ENCODE measurements around the gene SEMA4A.

SEMA4A gene

GRCh38 chr1:156194300-156194652, 40.9 kb downstream of the SEMA4A start:
- H3K27me3 ChIP-seq (ENCODE audit: control insufficient read depth, insufficient read depth, low read length) = no peaks in the 10 kb centered on the region
- peak overlapping the region; percentile 84 for H3K4me3 ChIP-seq (ENCODE audit: low read length)
- H3K27ac ChIP-seq (ENCODE audit: low read length) = no peak overlapping the region
- H3K9ac ChIP-seq (ENCODE audit: low read length) = peak overlapping the region; percentile 53
- H3K36me3 ChIP-seq (ENCODE audit: control insufficient read depth, low read depth, low read length) = no peaks in the 10 kb centered on the region
- peaks cover 4% of the 10 kb centered on the region for H3K4me1 ChIP-seq (ENCODE audit: control insufficient read depth, low read depth, low read length)
- H3K9me3 ChIP-seq (ENCODE audit: control insufficient read depth, low read depth, low read length) = no peaks in the 10 kb centered on the region

GRCh38 chr1:156195853-156196252, 42.5 kb downstream of the SEMA4A start:
- Histone ChIP-seq H3K27ac (ENCODE audit: low read length) (no peak overlapping the region), H3K36me3 (ENCODE audit: control insufficient read depth, low read depth, low read length) (peaks cover 9% of the 10 kb centered on the region), H3K4me3 (ENCODE audit: low read length) (no peak overlapping the region)

GRCh38 chr1:156196445-156196844, 43.1 kb downstream of the SEMA4A start:
- Histone ChIP-seq H3K4me3 (ENCODE audit: low read length) (no peak overlapping the region), H3K36me3 (ENCODE audit: control insufficient read depth, low read depth, low read length) (peaks cover 9% of the 10 kb centered on the region), H3K4me1 (ENCODE audit: control insufficient read depth, low read depth, low read length) (peaks cover 4% of the 10 kb centered on the region), H3K9ac (ENCODE audit: low read length) (no peak overlapping the region), H3K9me3 (ENCODE audit: control insufficient read depth, low read depth, low read length) (no peaks in the 10 kb centered on the region), H3K27ac (ENCODE audit: low read length) (no peak overlapping the region), H3K27me3 (ENCODE audit: control insufficient read depth, insufficient read depth, low read length) (no peaks in the 10 kb centered on the region)

More at GRCh38 chr1:156195853-156196252, 42.5 kb downstream of the SEMA4A start:
- H3K27me3 ChIP-seq (ENCODE audit: control insufficient read depth, insufficient read depth, low read length) = no peaks in the 10 kb centered on the region
- no peaks in the 10 kb centered on the region for H3K9me3 ChIP-seq (ENCODE audit: control insufficient read depth, low read depth, low read length)
- H3K4me1 ChIP-seq (ENCODE audit: control insufficient read depth, low read depth, low read length) = peaks cover 4% of the 10 kb centered on the region
- no peak overlapping the region for H3K9ac ChIP-seq (ENCODE audit: low read length)

GRCh38 chr1:156198831-156199349, 45.5 kb downstream of the SEMA4A start:
- Histone ChIP-seq H3K36me3 (ENCODE audit: control insufficient read depth, low read depth, low read length) (peaks cover 19% of the 10 kb centered on the region), H3K27me3 (ENCODE audit: control insufficient read depth, insufficient read depth, low read length) (no peaks in the 10 kb centered on the region), H3K9ac (ENCODE audit: low read length) (no peak overlapping the region), H3K27ac (ENCODE audit: low read length) (no peak overlapping the region), H3K4me3 (ENCODE audit: low read length) (no peak overlapping the region), H3K9me3 (ENCODE audit: control insufficient read depth, low read depth, low read length) (no peaks in the 10 kb centered on the region), H3K4me1 (ENCODE audit: control insufficient read depth, low read depth, low read length) (no peaks in the 10 kb centered on the region)

- Histone ChIP-seq H3K36me3 (ENCODE audit: control insufficient read depth, low read depth, low read length) (peaks cover 19% of the 10 kb centered on the region), H3K9me3 (ENCODE audit: control insufficient read depth, low read depth, low read length) (no peaks in the 10 kb centered on the region), H3K4me3 (ENCODE audit: low read length) (no peak overlapping the region), H3K4me1 (ENCODE audit: control insufficient read depth, low read depth, low read length) (no peaks in the 10 kb centered on the region), H3K9ac (ENCODE audit: low read length) (no peak overlapping the region), H3K27me3 (ENCODE audit: control insufficient read depth, insufficient read depth, low read length) (no peaks in the 10 kb centered on the region), H3K27ac (ENCODE audit: low read length) (no peak overlapping the region)
Observed at GRCh38 chr1:156200044-156200443, 46.7 kb downstream of the SEMA4A start.

GRCh38 chr1:156203331-156203730, 49.9 kb downstream of the SEMA4A start:
- no peaks in the 10 kb centered on the region for H3K27me3 ChIP-seq (ENCODE audit: control insufficient read depth, insufficient read depth, low read length)
- H3K36me3 ChIP-seq (ENCODE audit: control insufficient read depth, low read depth, low read length) = peaks cover 19% of the 10 kb centered on the region
- no peak overlapping the region for H3K9ac ChIP-seq (ENCODE audit: low read length)
- H3K4me3 ChIP-seq (ENCODE audit: low read length) = no peak overlapping the region
- H3K4me1 ChIP-seq (ENCODE audit: control insufficient read depth, low read depth, low read length) = no peaks in the 10 kb centered on the region
- H3K9me3 ChIP-seq (ENCODE audit: control insufficient read depth, low read depth, low read length) = no peaks in the 10 kb centered on the region
- H3K27ac ChIP-seq (ENCODE audit: low read length) = no peak overlapping the region

GRCh38 chr1:156204686-156205085, 51.3 kb downstream of the SEMA4A start:
- Histone ChIP-seq H3K27ac (ENCODE audit: low read length) (no peak overlapping the region), H3K27me3 (ENCODE audit: control insufficient read depth, insufficient read depth, low read length) (no peaks in the 10 kb centered on the region), H3K36me3 (ENCODE audit: control insufficient read depth, low read depth, low read length) (peaks cover 23% of the 10 kb centered on the region), H3K4me3 (ENCODE audit: low read length) (no peak overlapping the region), H3K9me3 (ENCODE audit: control insufficient read depth, low read depth, low read length) (no peaks in the 10 kb centered on the region), H3K9ac (ENCODE audit: low read length) (no peak overlapping the region), H3K4me1 (ENCODE audit: control insufficient read depth, low read depth, low read length) (no peaks in the 10 kb centered on the region)

- H3K36me3 ChIP-seq (ENCODE audit: control insufficient read depth, low read depth, low read length) = peaks cover 19% of the 10 kb centered on the region
- H3K27me3 ChIP-seq (ENCODE audit: control insufficient read depth, insufficient read depth, low read length) = no peaks in the 10 kb centered on the region
Observed at GRCh38 chr1:156211243-156211642, 57.9 kb downstream of the SEMA4A start.

GRCh38 chr1:156212130-156212529, 58.7 kb downstream of the SEMA4A start:
- peaks cover 19% of the 10 kb centered on the region for H3K36me3 ChIP-seq (ENCODE audit: control insufficient read depth, low read depth, low read length)
- no peaks in the 10 kb centered on the region for H3K9me3 ChIP-seq (ENCODE audit: control insufficient read depth, low read depth, low read length)
- peak overlapping the region; percentile 97 for H3K27ac ChIP-seq (ENCODE audit: low read length)
- H3K4me1 ChIP-seq (ENCODE audit: control insufficient read depth, low read depth, low read length) = peaks cover 7% of the 10 kb centered on the region
- no peaks in the 10 kb centered on the region for H3K27me3 ChIP-seq (ENCODE audit: control insufficient read depth, insufficient read depth, low read length)
- peak overlapping the region; percentile 85 for H3K4me3 ChIP-seq (ENCODE audit: low read length)
- peak overlapping the region; percentile 97 for H3K9ac ChIP-seq (ENCODE audit: low read length)

More at GRCh38 chr1:156211243-156211642, 57.9 kb downstream of the SEMA4A start:
- no peak overlapping the region for H3K4me3 ChIP-seq (ENCODE audit: low read length)
- no peaks in the 10 kb centered on the region for H3K9me3 ChIP-seq (ENCODE audit: control insufficient read depth, low read depth, low read length)
- no peak overlapping the region for H3K9ac ChIP-seq (ENCODE audit: low read length)
- no peak overlapping the region for H3K27ac ChIP-seq (ENCODE audit: low read length)
- peaks cover 7% of the 10 kb centered on the region for H3K4me1 ChIP-seq (ENCODE audit: control insufficient read depth, low read depth, low read length)

- Histone ChIP-seq H3K27ac (ENCODE audit: low read length) (peak within 1 kb of the TSS; percentile 97), H3K4me1 (ENCODE audit: control insufficient read depth, low read depth, low read length) (peaks cover 7% of the 10 kb centered on the region), H3K27me3 (ENCODE audit: control insufficient read depth, insufficient read depth, low read length) (no peaks in the 10 kb centered on the region), H3K4me3 (ENCODE audit: low read length) (peak within 1 kb of the TSS; percentile 85), H3K9ac (ENCODE audit: low read length) (peak within 1 kb of the TSS; percentile 97), H3K36me3 (ENCODE audit: control insufficient read depth, low read depth, low read length) (peaks cover 19% of the 10 kb centered on the region), H3K9me3 (ENCODE audit: control insufficient read depth, low read depth, low read length) (no peaks in the 10 kb centered on the region)
Observed at GRCh38 chr1:156212833-156213643, 59.7 kb downstream of the SEMA4A start, which contains the start of gene PMF1. PMF1 (plus strand) TSS chr1:156213007; CDS start chr1:156213016, 9 bp downstream.

- peak overlapping the region; percentile 85 for H3K4me3 ChIP-seq (ENCODE audit: low read length)
- H3K4me1 ChIP-seq (ENCODE audit: control insufficient read depth, low read depth, low read length) = peaks cover 7% of the 10 kb centered on the region
- H3K27ac ChIP-seq (ENCODE audit: low read length) = peak overlapping the region; percentile 97
- H3K27me3 ChIP-seq (ENCODE audit: control insufficient read depth, insufficient read depth, low read length) = no peaks in the 10 kb centered on the region
- H3K9me3 ChIP-seq (ENCODE audit: control insufficient read depth, low read depth, low read length) = no peaks in the 10 kb centered on the region
- peaks cover 17% of the 10 kb centered on the region for H3K36me3 ChIP-seq (ENCODE audit: control insufficient read depth, low read depth, low read length)
- H3K9ac ChIP-seq (ENCODE audit: low read length) = peak overlapping the region; percentile 97
Observed at GRCh38 chr1:156213644-156213966, 60.2 kb downstream of the SEMA4A start.
